Islet of Langerhans (tissue), 1 donor: ENCODE data around the gene DDIT3.
"Not testable (repeated sequence)": the region's sequence is repeated elsewhere in the genome, so short reads cannot be mapped to it uniquely, and the experiment has no call there.

ENCODE experiments used
- FAIRE-seq: peaks from one replicate; lab custom pipeline; 2011; peaks lifted over from hg19 to GRCh38; lab: Jason Lieb, UNC

DDIT3 gene

GRCh38 chr12:57520053-57520818, at the start of gene DDIT3:
TSS of gene DDIT3 (minus strand) at chr12:57520514. CDS start at chr12:57517406, 3,108 bp downstream.
- no peak for FAIRE-seq

- FAIRE-seq = no peak
These were observed 49.5 kb upstream of the DDIT3 start for GRCh38 chr12:57569858-57570257.

- FAIRE-seq = no peak
These were observed 48.5 kb upstream of the DDIT3 start for GRCh38 chr12:57568838-57569237.

GRCh38 chr12:57564178-57564740, 43.9 kb upstream of the DDIT3 start:
- FAIRE-seq = no peak

GRCh38 chr12:57563358-57563757, 43.0 kb upstream of the DDIT3 start:
- no peak for FAIRE-seq

- not testable (repeated sequence) for FAIRE-seq
These were observed 40.8 kb upstream of the DDIT3 start for GRCh38 chr12:57561117-57561516.

GRCh38 chr12:57560516-57560915, 40.2 kb upstream of the DDIT3 start:
- FAIRE-seq = no peak

- FAIRE-seq = no peak
These were observed 38.5 kb upstream of the DDIT3 start for GRCh38 chr12:57558864-57559263.

- no peak for FAIRE-seq
These were observed 34.6 kb upstream of the DDIT3 start for GRCh38 chr12:57554897-57555296.

GRCh38 chr12:57554453-57554852, 34.1 kb upstream of the DDIT3 start:
- no peak for FAIRE-seq

- no peak for FAIRE-seq
These were observed 33.3 kb upstream of the DDIT3 start for GRCh38 chr12:57553343-57554202.

GRCh38 chr12:57552835-57553313, 32.6 kb upstream of the DDIT3 start:
- FAIRE-seq = no peak

GRCh38 chr12:57552306-57552651, 32.0 kb upstream of the DDIT3 start:
- no peak for FAIRE-seq

- FAIRE-seq = no peak
These were observed 31.5 kb upstream of the DDIT3 start for GRCh38 chr12:57551637-57552305.

GRCh38 chr12:57550641-57551549, 30.6 kb upstream of the DDIT3 start:
- no peak for FAIRE-seq

- FAIRE-seq = no peak
These were observed 29.8 kb upstream of the DDIT3 start, which contains the start of gene KIF5A for GRCh38 chr12:57549909-57550640. TSS of gene KIF5A (plus strand) at chr12:57550044. CDS start at chr12:57550272, 228 bp downstream.

GRCh38 chr12:57549203-57549908, 29.0 kb upstream of the DDIT3 start:
- no peak for FAIRE-seq

GRCh38 chr12:57548488-57548887, 28.2 kb upstream of the DDIT3 start:
- FAIRE-seq = no peak

GRCh38 chr12:57548013-57548315, 27.6 kb upstream of the DDIT3 start:
- no peak for FAIRE-seq
